ENCODE measurements around the gene KCNK2. TPM values are rescaled to one million over a fixed set of nuclear protein-coding genes. Genes with fewer than 3 reads are reported as not detected.

Gene KCNK2
- total RNA-seq, 1 experiment from 2014 or later = 0.44 TPM

DNA sequence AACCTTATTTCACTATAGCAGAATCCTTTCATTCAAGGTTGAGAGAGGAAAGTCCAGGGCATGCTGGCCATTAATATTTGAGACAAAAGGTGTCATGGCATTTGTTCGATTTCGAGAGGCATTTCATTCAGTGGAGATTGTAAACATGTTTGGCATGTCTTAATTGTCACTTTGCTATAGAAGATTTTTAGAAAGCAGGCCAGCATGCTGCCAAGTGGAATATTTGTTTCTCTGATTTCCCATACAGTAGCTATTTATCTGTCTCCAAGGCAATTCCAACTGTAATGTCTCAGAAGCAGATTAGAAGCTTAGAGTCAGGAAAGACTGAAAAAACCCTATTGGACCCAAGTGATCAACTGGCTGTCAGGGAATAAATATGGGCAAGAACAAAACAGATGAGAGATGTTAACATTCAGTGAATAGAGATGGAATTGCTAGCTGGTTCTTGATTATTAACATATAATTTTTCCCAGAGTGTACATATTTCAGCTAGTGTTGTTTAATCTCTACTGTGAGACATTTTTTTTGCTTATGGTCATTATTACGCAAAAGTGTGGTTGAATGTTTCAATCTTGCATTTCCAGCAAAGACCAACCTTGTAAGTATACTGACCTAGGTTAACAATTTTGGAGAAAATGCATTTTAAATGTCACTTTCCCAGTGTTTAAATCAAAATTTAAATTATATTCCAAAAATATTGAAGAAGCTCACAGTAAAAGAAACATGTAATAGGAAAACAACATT lies 174.6 kb downstream of the KCNK2 start:
- Histone ChIP-seq H3K23ac (ENCODE audit: insufficient read length, low read depth, low read length) (no peak overlapping the region), H2BK12ac (ENCODE audit: insufficient read length, low read depth, low read length) (no peak overlapping the region), H3K4ac (ENCODE audit: low read depth, low read length) (no peak overlapping the region), H3K56ac (ENCODE audit: insufficient read length, low read depth, low read length) (no peak overlapping the region), H2BK15ac (ENCODE audit: low read depth, low read length) (no peak overlapping the region), H3K9me3 (ENCODE audit: control insufficient read depth, low read depth, low read length) (no peaks in the 10 kb centered on the region), H3K14ac (ENCODE audit: insufficient read depth, low read length) (no peak overlapping the region), H4K5ac (ENCODE audit: insufficient read length, low read depth, low read length) (no peak overlapping the region), H2AFZ (ENCODE audit: low read length) (no peak overlapping the region), H3K4me2 (ENCODE audit: insufficient read depth, insufficient read length, low read length) (no peak overlapping the region), H3K9ac (ENCODE audit: extremely low read depth, insufficient read length, low read length) (no peak overlapping the region), H2BK120ac (ENCODE audit: low read depth, low read length, poor library complexity, severe bottlenecking) (no peak overlapping the region), H3K79me1 (ENCODE audit: insufficient read depth, low read depth, low read length, poor library complexity, severe bottlenecking) (no peaks in the 10 kb centered on the region), H2AK5ac (ENCODE audit: insufficient read length, low read length) (no peak overlapping the region), H3K79me2 (ENCODE audit: insufficient read depth, low read length) (no peaks in the 10 kb centered on the region), H3K27ac (ENCODE audit: insufficient read length, low read depth, low read length) (no peak overlapping the region), H4K20me1 (ENCODE audit: control insufficient read depth, insufficient read depth, insufficient read length) (no peaks in the 10 kb centered on the region), H3K18ac (ENCODE audit: insufficient read length, low read depth, low read length) (no peak overlapping the region), H3T11ph (ENCODE audit: low read length) (no peak overlapping the region), H2BK20ac (ENCODE audit: low read depth, low read length, poor library complexity, severe bottlenecking) (no peak overlapping the region), H3K27me3 (ENCODE audit: insufficient read depth, low read length) (no peaks in the 10 kb centered on the region), H2BK5ac (ENCODE audit: insufficient read length, low read length) (no peak overlapping the region), H3K4me1 (ENCODE audit: insufficient read depth, low read length) (peaks cover 2% of the 10 kb centered on the region; the same call in 1 of the 2 replicates), H4K8ac (replicated peaks; ENCODE audit: insufficient read length, low read depth, low read length) (no peak overlapping the region), H3K23me2 (ENCODE audit: insufficient read length, low read depth, low read length, poor library complexity, severe bottlenecking) (no peaks in the 10 kb centered on the region), H4K91ac (ENCODE audit: insufficient read length, low read depth, low read length) (no peak overlapping the region)
- no peaks in the 10 kb centered on the region for H3K27me3 Mint-ChIP-seq (ENCODE audit: low read depth)
- H3K36me3 Mint-ChIP-seq (ENCODE audit: insufficient read depth in 1 of 3, low read depth in 3 of 3) = peaks cover 0 to 2% (median 0%) of the 10 kb centered on the region in 3 experiments; a peak in 2 of 7 replicates
- no CpG with 5 or more reads among the region's 3 CpGs for WGBS (ENCODE audit: extremely low coverage, insufficient read length, low lambda C conversion rate)
- no peak overlapping the region for H3K27ac Mint-ChIP-seq
- peaks cover 4 to 9% of the 10 kb centered on the region in 2 experiments; a peak in 3 of 5 replicates for H3K9me3 Mint-ChIP-seq
- TF ChIP-seq, protein P1, sequence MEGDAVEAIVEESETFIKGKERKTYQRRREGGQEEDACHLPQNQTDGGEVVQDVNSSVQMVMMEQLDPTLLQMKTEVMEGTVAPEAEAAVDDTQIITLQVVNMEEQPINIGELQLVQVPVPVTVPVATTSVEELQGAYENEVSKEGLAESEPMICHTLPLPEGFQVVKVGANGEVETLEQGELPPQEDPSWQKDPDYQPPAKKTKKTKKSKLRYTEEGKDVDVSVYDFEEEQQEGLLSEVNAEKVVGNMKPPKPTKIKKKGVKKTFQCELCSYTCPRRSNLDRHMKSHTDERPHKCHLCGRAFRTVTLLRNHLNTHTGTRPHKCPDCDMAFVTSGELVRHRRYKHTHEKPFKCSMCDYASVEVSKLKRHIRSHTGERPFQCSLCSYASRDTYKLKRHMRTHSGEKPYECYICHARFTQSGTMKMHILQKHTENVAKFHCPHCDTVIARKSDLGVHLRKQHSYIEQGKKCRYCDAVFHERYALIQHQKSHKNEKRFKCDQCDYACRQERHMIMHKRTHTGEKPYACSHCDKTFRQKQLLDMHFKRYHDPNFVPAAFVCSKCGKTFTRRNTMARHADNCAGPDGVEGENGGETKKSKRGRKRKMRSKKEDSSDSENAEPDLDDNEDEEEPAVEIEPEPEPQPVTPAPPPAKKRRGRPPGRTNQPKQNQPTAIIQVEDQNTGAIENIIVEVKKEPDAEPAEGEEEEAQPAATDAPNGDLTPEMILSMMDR (conservative IDR thresholded peaks at IDR 0.05) = no peak
- no peak for DNase-seq
- H3K4me1 Mint-ChIP-seq = peaks cover 3 to 22% of the 10 kb centered on the region in 2 experiments; a peak in 3 of 4 replicates
- H3K4me3 Mint-ChIP-seq = no peak overlapping the region
